BLaER1 treated with 17β-estradiol and CSF1 and Interleukin-3, amounts not matched to agents 10 nM and 100 nM (cell line): Measurements from ENCODE around the gene MAP2K6.

ENCODE experiments used
- H3K27ac ChIP-seq, 11 experiments: shearing (Covaris generic); formaldehyde crosslinking; 2 replicates each; pipeline ENCODE4 v1.8.1; 2022
- H3K27me3 ChIP-seq, 11 experiments: shearing (Covaris generic); formaldehyde crosslinking; 2 replicates each; pipeline ENCODE4 v1.8.1; 2022
- H3K36me3 ChIP-seq, 11 experiments: shearing (Covaris generic); formaldehyde crosslinking; 2 replicates each; pipeline ENCODE4 v1.8.1; 2022
- H3K4me1 ChIP-seq, 10 experiments: shearing (Covaris generic); formaldehyde crosslinking; 2 replicates each; pipeline ENCODE4 v1.8.1; 2022
- H3K4me2 ChIP-seq, 11 experiments: shearing (Covaris generic); formaldehyde crosslinking; 2 replicates each; pipeline ENCODE4 v1.8.1; 2022
- H3K4me3 ChIP-seq, 10 experiments: shearing (Covaris generic); formaldehyde crosslinking; 2 replicates each; pipeline ENCODE4 v1.8.1; 2022
- H3K9ac ChIP-seq, 11 experiments: shearing (Covaris generic); formaldehyde crosslinking; 2 replicates each; pipeline ENCODE4 v1.8.1; 2022
- H3K9me3 ChIP-seq, 11 experiments: shearing (Covaris generic); formaldehyde crosslinking; replicated peaks in 1 of 11; 2 replicates each; pipeline ENCODE4 v1.8.1; 2022
- H4K20me1 ChIP-seq, 11 experiments: shearing (Covaris generic); formaldehyde crosslinking; 2 replicates each; pipeline ENCODE4 v1.8.1; 2022
- Cebpa-rat ChIP-seq, 11 experiments: shearing (Covaris generic); IDR thresholded peaks; 2 replicates each; pipeline ENCODE4 v1.8.1; 2022

MAP2K6 gene

DNA sequence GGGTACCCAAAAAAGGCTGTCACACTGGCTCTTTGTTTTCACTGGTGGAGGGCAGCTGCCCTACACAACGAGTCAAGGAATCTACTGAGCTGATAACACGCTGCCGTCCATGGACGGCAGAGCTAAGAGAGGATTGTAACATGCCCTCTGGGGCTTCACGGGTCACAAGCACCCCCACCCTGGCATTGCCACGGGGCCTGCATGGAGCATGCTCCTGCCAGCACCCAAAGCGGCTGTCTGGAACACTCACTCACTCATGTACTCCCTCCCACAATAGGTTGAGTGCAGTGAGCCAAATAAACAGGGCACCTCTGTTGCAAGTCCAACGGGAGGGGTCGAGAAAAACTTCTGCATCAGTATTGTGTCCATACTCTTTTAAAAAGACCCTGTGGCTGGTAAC is 181.6 kb downstream of the MAP2K6 start:
- H3K4me3 ChIP-seq = no peak overlapping the region
- H3K36me3 ChIP-seq = no peaks in the 10 kb centered on the region; a peak in 1 of 22 replicates
- peaks cover 4 to 20% (median 9%) of the 10 kb centered on the region in 10 experiments; a peak in 12 of 20 replicates for H3K4me1 ChIP-seq
- TF ChIP-seq Cebpa-rat (IDR thresholded peaks at IDR 0.05) = no peak
- no peaks in the 10 kb centered on the region for H4K20me1 ChIP-seq
- H3K9me3 ChIP-seq = peaks cover 0 to 51% (median 21%) of the 10 kb centered on the region in 11 experiments; a peak in 18 of 22 replicates
- no peaks in the 10 kb centered on the region; a peak in 1 of 22 replicates for H3K27me3 ChIP-seq
- H3K4me2 ChIP-seq = no peak overlapping the region
- H3K27ac ChIP-seq = no peak overlapping the region
- no peak overlapping the region for H3K9ac ChIP-seq

DNA sequence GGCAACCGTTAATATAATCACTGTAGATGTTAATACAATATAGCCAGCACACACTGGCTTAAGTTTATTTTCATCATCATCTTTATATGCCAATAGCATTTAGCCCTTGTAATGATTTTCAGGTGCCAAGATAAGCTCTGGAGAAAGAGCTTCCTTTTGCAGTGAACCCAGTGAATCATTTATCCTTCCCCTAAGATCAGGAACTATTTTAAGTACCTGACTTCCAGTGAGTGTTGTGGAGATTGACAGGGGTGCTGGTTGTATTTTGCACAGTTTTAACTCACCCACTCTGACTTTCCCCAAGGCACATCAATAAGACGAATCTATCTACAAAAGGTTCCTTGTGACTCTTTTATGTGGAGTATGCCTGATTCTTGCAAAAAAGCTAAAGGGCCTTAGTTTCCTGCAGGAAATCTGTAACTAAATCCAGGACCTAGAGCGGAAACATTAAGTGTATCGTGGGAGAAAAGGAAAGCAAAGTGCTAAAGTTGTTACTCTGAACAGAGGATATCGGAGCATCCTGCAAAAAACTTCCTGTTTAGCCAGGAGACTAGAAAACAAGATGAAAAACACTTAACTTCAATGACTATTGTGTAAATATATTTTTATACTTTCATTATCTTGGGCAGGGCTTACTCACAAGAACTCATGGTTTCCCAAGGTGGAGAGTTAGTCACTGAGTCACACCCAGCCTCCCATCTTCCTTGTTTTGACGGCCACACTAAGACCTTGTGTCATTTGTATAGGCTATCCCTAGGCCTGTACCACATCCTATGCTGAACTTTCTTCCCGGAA is 183.6 kb downstream of the MAP2K6 start:
- Histone ChIP-seq H3K4me1 (peaks cover 16 to 37% (median 22%) of the 10 kb centered on the region in 10 experiments; a peak in 19 of 20 replicates), H3K27ac (no peak overlapping the region), H4K20me1 (no peaks in the 10 kb centered on the region), H3K36me3 (no peaks in the 10 kb centered on the region; a peak in 1 of 22 replicates), H3K9ac (no peak overlapping the region), H3K4me2 (peak overlapping the region in 9 of 11 experiments; percentile 2 to 40 (median 20); a peak in 8 of 22 replicates), H3K27me3 (no peaks in the 10 kb centered on the region; a peak in 1 of 22 replicates), H3K9me3 (peaks cover 0 to 48% (median 27%) of the 10 kb centered on the region in 11 experiments; a peak in 18 of 22 replicates), H3K4me3 (no peak overlapping the region)
- TF ChIP-seq Cebpa-rat (IDR thresholded peaks at IDR 0.05) = no peak

DNA sequence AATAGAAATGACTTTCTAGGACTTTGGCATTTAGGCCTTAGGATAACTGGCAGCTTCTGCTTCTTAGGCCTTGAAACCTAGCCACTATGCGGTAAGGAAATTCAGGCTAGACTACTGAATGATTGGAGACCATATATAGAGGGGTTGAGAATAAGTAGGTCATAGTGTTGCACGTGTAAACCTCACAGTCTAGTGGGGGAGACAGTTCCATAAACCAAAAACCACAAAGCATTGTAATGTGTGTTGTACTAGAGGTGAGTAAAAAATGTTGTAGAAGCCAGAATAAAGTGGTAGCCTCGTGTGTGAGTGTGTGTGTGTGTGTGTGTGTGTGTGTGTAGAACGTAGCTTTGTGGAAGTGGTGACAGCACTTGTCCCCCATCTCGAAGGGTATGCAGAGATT is 188.5 kb downstream of the MAP2K6 start:
- Histone ChIP-seq H3K4me3 (no peak overlapping the region), H3K9ac (no peak overlapping the region), H4K20me1 (no peaks in the 10 kb centered on the region), H3K36me3 (no peaks in the 10 kb centered on the region), H3K4me2 (peak overlapping the region; percentile 7 to 68 (median 49); a peak in 20 of 22 replicates), H3K27ac (peak overlapping the region in 3 of 11 experiments; percentile 28 to 53 (median 33); a peak in 3 of 22 replicates), H3K4me1 (peaks cover 35 to 53% (median 43%) of the 10 kb centered on the region in 10 experiments), H3K9me3 (peaks cover 0 to 22% (median 17%) of the 10 kb centered on the region in 11 experiments; a peak in 14 of 22 replicates), H3K27me3 (no peaks in the 10 kb centered on the region; a peak in 1 of 22 replicates)
- no peak for TF ChIP-seq Cebpa-rat (IDR thresholded peaks at IDR 0.05)
